Endothelial cell of umbilical vein (primary cell): Measurements from ENCODE around the gene ROPN1B. TPM values are rescaled to one million over a fixed set of nuclear protein-coding genes. Genes with fewer than 3 reads are reported as not detected.
"Not testable (repeated sequence)": the region's sequence is repeated elsewhere in the genome, so short reads cannot be mapped to it uniquely, and the experiment has no call there.

ENCODE experiments used
- BruUV-seq: library from RNA; stranded (reverse); fragments of 400-500 nt; replicated peaks from 2 replicates; lab custom pipeline; 2021; lab: Mats Ljungman, UMichigan
- CTCF ChIA-PET: fragments of 300-600, 350-600 bp; sonication (Branson Sonifier 250); formaldehyde crosslinking; loops from one replicate; lab custom pipeline; 2021; ENCODE audit warnings: antibody characterized with exemption, inconsistent platforms; lab: Charles Lee
- POLR2A ChIA-PET: fragments of 300-600, 350-600 bp; sonication (Branson Sonifier 250); formaldehyde crosslinking; loops from one replicate; lab custom pipeline; 2021; ENCODE audit warnings: antibody characterized with exemption, inconsistent platforms; lab: Charles Lee
- DNase-seq: peaks from one replicate; pipeline ENCODE4 v3.0.0-alpha.2; 2011; ENCODE audit warnings: low read depth, low spot score
- FAIRE-seq: peaks from 2 replicates; lab custom pipeline; 2011; peaks lifted over from hg19 to GRCh38; lab: Jason Lieb, UNC
- H2AFZ ChIP-seq: 2 replicates; pipeline ENCODE4 v1.6.0; 2012; ENCODE audit warnings: low read depth, low read length, control low read depth, inconsistent platforms
- H3K27ac ChIP-seq: 2 replicates; pipeline ENCODE4 v1.5.1; 2011; ENCODE audit warnings: low read depth, mild to moderate bottlenecking, control low read depth, low read length, moderate library complexity; ENCODE audit not compliant: insufficient read depth
- H3K27me3 ChIP-seq, 2 experiments: 2 replicates each; pipeline versions ENCODE4 v1.6.0 to v1.6.1; 2011; ENCODE audit warnings: low read length in 2 of 2, mixed read lengths in 1 of 2; ENCODE audit not compliant: control insufficient read depth in 2 of 2, insufficient read depth in 2 of 2
- H3K36me3 ChIP-seq, 2 experiments: 2 replicates in 1 of 2; 3 replicates in 1 of 2; pipeline ENCODE4 v1.5.1; 2011; ENCODE audit warnings: low read length in 2 of 2, mild to moderate bottlenecking in 1 of 2, moderate library complexity in 1 of 2; ENCODE audit not compliant: control insufficient read depth in 2 of 2, insufficient read depth in 2 of 2; ENCODE audit errors: extremely low read depth in 1 of 2
- H3K4me1 ChIP-seq: 3 replicates; pipeline ENCODE4 v1.5.1; 2011; ENCODE audit warnings: mild to moderate bottlenecking, low read length; ENCODE audit not compliant: control insufficient read depth, insufficient read depth; ENCODE audit errors: extremely low read depth
- H3K4me2 ChIP-seq: 2 replicates; pipeline ENCODE4 v1.6.1; 2011; ENCODE audit warnings: low read length, control low read depth, mixed read lengths; ENCODE audit not compliant: insufficient read depth
- H3K4me3 ChIP-seq, 3 experiments: fragments of 200-600 bp in 1 of 3; sonication (generic), shearing (Covaris generic) in 1 of 3; replicated peaks in 1 of 3; 2 replicates each; pipeline ENCODE4 v1.5.1; 2011 to 2016; ENCODE audit warnings: control low read depth in 3 of 3, low read length in 3 of 3, mild to moderate bottlenecking in 2 of 3, inconsistent platforms in 1 of 3, low read depth in 1 of 3, moderate library complexity in 1 of 3; ENCODE audit not compliant: insufficient read depth in 1 of 3
- H3K79me2 ChIP-seq: 2 replicates; pipeline ENCODE4 v1.6.0; 2012; ENCODE audit warnings: low read length, inconsistent platforms; ENCODE audit not compliant: control insufficient read depth, insufficient read depth
- H3K9ac ChIP-seq: replicated peaks from 2 replicates; pipeline ENCODE3; 2011; ENCODE audit warnings: low read length, control low read depth; ENCODE audit not compliant: insufficient read depth; ENCODE audit errors: extremely low read depth
- H3K9me1 ChIP-seq: replicated peaks from 3 replicates; pipeline ENCODE4 v1.6.0; 2011; ENCODE audit warnings: mild to moderate bottlenecking, low read length; ENCODE audit not compliant: control insufficient read depth, insufficient read depth; ENCODE audit errors: extremely low read depth
- H3K9me3 ChIP-seq: replicated peaks from 2 replicates; pipeline ENCODE4 v1.5.1; 2012; ENCODE audit warnings: low read length, inconsistent platforms; ENCODE audit not compliant: control insufficient read depth, insufficient read depth
- H4K20me1 ChIP-seq: replicated peaks from 2 replicates; pipeline ENCODE3; 2011; ENCODE audit warnings: mild to moderate bottlenecking, low read length; ENCODE audit not compliant: control insufficient read depth, insufficient read depth; ENCODE audit errors: extremely low read depth
- dilution Hi-C: fragments of 300-500 bp; cut with MboI; formaldehyde crosslinking; loops from one replicate; pipeline ENCODE4 v1.15.0; 2019; ENCODE audit warnings: low sequenced_read_pairs; ENCODE audit not compliant: extremely low pct_ligation_motif_present
- intact Hi-C: fragments of 100-400 bp; cut with micrococcal nuclease; formaldehyde crosslinking; loops from one replicate; pipeline ENCODE4 v1.10.0; 2022
- polyA plus RNA-seq, 4 experiments: library from polyadenylated mRNA; depleted of rRNA in 3 of 4; stranded (reverse) in 3 of 4; unstranded in 1 of 4; fragments of >200 nt; gene quantifications; 2 replicates each; pipeline versions ENCODE4 v1.2.1 to v1.2.3, GENCODE V29; 2011 to 2012; ENCODE audit warnings: missing spikeins in 1 of 4
- total RNA-seq: library from RNA; stranded (reverse); gene quantifications from 2 replicates; pipeline ENCODE4 v1.2.3, GENCODE V29; 2021
- TF ChIP-seq, protein P1 (sequence below), 2 donors: IDR thresholded peaks; 1 replicate in 1 of 2; 2 replicates in 1 of 2; pipeline ENCODE4 v1.5.1; 2011; ENCODE audit warnings: low read length in 2 of 2, mild to moderate bottlenecking in 2 of 2, moderate library complexity in 2 of 2, control low read depth in 1 of 2, inconsistent platforms in 1 of 2, low read depth in 1 of 2; ENCODE audit not compliant: insufficient read depth in 1 of 2; ENCODE audit errors: extremely low read depth in 1 of 2

Gene ROPN1B
- total and polyA plus RNA-seq, 2 donors (not counting 3 experiments of a cell fraction or from before 2014, with no cell fraction given) = not detected

DNA sequence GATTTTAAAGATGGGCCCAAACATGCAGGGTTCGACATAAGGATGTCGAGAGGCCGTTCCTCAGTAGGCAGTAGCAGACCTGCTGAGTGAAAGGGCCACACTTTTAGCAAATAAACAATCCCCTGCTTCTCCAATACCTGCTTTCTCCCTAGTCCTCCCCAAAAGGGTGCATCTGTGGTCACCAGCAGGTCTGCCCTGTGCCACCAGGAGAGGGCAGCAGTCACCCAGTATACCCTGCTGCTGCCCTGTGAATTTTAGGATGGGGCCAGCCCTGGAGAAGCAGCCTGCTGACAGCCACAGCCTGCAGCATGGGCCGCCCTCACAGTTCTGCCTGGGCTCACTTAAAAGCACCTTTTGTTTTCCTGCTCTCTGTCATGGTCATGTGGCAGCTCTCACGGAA is 47.3 kb upstream of the ROPN1B start:
- H3K4me1 ChIP-seq, H3K36me3 ChIP-seq, BruUV-seq, POLR2A ChIA-PET, H3K9me3 ChIP-seq, H3K4me3 ChIP-seq, H3K4me2 ChIP-seq, H3K27me3 ChIP-seq, dilution Hi-C loops, H3K9me1 ChIP-seq, H2AFZ ChIP-seq, H4K20me1 ChIP-seq, H3K27ac ChIP-seq, H3K9ac ChIP-seq, intact Hi-C loops, FAIRE-seq, H3K79me2 ChIP-seq, CTCF ChIA-PET: not testable (repeated sequence)
- TF ChIP-seq, protein P1, sequence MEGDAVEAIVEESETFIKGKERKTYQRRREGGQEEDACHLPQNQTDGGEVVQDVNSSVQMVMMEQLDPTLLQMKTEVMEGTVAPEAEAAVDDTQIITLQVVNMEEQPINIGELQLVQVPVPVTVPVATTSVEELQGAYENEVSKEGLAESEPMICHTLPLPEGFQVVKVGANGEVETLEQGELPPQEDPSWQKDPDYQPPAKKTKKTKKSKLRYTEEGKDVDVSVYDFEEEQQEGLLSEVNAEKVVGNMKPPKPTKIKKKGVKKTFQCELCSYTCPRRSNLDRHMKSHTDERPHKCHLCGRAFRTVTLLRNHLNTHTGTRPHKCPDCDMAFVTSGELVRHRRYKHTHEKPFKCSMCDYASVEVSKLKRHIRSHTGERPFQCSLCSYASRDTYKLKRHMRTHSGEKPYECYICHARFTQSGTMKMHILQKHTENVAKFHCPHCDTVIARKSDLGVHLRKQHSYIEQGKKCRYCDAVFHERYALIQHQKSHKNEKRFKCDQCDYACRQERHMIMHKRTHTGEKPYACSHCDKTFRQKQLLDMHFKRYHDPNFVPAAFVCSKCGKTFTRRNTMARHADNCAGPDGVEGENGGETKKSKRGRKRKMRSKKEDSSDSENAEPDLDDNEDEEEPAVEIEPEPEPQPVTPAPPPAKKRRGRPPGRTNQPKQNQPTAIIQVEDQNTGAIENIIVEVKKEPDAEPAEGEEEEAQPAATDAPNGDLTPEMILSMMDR (IDR thresholded peaks at IDR 0.05; ENCODE audit: extremely low read depth in 1 of 2, insufficient read depth in 1 of 2, low read depth in 1 of 2, low read length in 2 of 2) = peak; percentile 16 to 42
- peak; percentile 10 for DNase-seq

DNA sequence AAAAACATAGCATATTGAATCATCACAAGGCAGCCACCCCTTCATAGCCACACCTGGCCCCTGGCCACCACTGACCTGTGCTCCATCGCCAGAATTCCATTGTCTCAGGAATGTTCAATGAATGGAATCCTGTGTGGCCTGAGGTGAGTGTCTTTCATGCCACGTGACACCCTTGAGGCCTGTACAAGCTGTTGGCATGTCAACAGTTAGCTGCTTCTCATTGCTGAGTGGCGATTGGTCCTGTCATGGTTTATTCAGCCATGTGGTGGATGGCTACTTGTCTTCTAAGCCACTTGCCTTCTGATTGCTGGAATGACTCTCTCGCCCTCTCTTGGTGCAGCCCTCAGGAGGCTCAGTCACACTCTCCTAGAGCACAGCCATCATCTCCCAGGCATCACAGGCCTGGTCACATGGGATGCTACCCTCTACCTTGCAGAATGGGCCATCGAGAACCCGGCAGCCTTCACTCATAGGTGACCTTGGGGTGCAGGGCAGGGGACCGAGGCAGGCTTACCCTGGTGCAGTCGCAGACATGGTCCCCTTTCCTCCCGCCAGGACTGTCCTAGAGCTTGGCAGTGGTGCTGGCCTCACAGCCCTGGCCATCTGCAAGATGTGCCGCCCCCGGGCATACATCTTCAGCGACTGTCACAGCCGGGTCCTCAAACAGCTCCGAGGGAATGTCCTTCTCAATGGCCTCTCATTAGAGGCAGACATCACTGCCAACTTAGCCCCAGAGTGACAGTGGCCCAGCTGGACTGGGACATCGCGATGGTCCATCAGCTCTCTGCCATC is 45.5 kb upstream of the ROPN1B start:
- dilution Hi-C loops, H3K9me3 ChIP-seq, BruUV-seq, H3K27me3 ChIP-seq, H3K9me1 ChIP-seq, H3K9ac ChIP-seq, H3K4me1 ChIP-seq, H3K27ac ChIP-seq, POLR2A ChIA-PET, H3K36me3 ChIP-seq, intact Hi-C loops, CTCF ChIA-PET, H3K4me2 ChIP-seq, H3K79me2 ChIP-seq, FAIRE-seq, H3K4me3 ChIP-seq, H4K20me1 ChIP-seq, DNase-seq, H2AFZ ChIP-seq: not testable (repeated sequence)

DNA sequence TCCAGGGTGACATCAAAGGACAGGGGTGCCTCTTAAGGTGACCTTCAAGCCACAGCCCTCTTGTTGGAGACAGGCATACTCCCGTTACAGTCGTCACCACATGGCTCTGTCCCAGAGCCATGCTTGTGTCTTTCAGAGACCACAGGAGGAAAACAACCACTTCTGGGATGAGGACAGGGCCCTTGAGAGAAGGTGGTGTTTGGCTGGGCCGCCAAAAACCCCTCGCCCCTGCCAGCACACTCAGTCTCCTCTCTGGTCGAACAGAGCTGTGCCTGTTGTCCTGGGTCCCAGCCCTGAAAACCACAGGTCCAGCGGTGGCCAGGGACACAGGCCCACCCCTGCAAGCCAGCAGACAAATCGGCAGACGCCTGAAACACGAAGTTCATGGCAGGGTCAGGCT is 44.7 kb upstream of the ROPN1B start:
- intact Hi-C loops, H3K27ac ChIP-seq, BruUV-seq, H3K4me1 ChIP-seq, H3K9me3 ChIP-seq, H3K9me1 ChIP-seq, CTCF ChIA-PET, dilution Hi-C loops, H3K4me2 ChIP-seq, DNase-seq, H4K20me1 ChIP-seq, H3K79me2 ChIP-seq, H2AFZ ChIP-seq, H3K9ac ChIP-seq, FAIRE-seq, H3K36me3 ChIP-seq, H3K27me3 ChIP-seq, H3K4me3 ChIP-seq, POLR2A ChIA-PET: not testable (repeated sequence)
